ENCODE measurements around the gene SQSTM1. TPM values are rescaled to one million over a fixed set of nuclear protein-coding genes. Genes with fewer than 3 reads are reported as not detected.
"Not testable (repeated sequence)": the region's sequence is repeated elsewhere in the genome, so short reads cannot be mapped to it uniquely, and the experiment has no call there.

SQSTM1 gene
- total RNA-seq, result 372 TPM
- long read RNA-seq, transcript SQSTM1-202 (8 exons, 2,986 nt), result major isoform, 241 of 416 reads
- long read RNA-seq, transcript SQSTM1-201 (7 exons, 2,253 nt), result minor isoform, 26 of 416 reads
- long read RNA-seq, partial matches to known transcripts, result 55 of 416 reads
- long read RNA-seq, other reads (novel, unspliced or antisense), result 94 of 416 reads

GRCh38 chr5:179820483-179821297 lies at the start of gene SQSTM1:
SQSTM1 (plus strand) TSS chr5:179820905; CDS start chr5:179820937, 32 bp downstream.
- peak; percentile 94 for DNase-seq (ENCODE audit: low spot score)
- intact Hi-C loops (cut with DNase I), result loop anchor here (1.0 kb wide), 1 partner anchor 14 kb away; the partner anchor contains the start of gene MGAT4B

- intact Hi-C loops (cut with DNase I), result no loop called here
- DNase-seq (ENCODE audit: low spot score), result no peak
Measured at GRCh38 chr5:179771311-179771895, 49.3 kb upstream of the SQSTM1 start.

- intact Hi-C loops (cut with DNase I), result no loop called here
- DNase-seq (ENCODE audit: low spot score), result no peak
Measured at GRCh38 chr5:179772351-179772750, 48.4 kb upstream of the SQSTM1 start.

GRCh38 chr5:179773686-179774040 lies 47.0 kb upstream of the SQSTM1 start:
- intact Hi-C loops (cut with DNase I), result no loop called here
- DNase-seq (ENCODE audit: low spot score), result no peak

- DNase-seq (ENCODE audit: low spot score), result no peak
- intact Hi-C loops (cut with DNase I), result no loop called here
Measured at GRCh38 chr5:179774442-179774841, 46.3 kb upstream of the SQSTM1 start.

- intact Hi-C loops (cut with DNase I), result no loop called here
- no peak for DNase-seq (ENCODE audit: low spot score)
Measured at GRCh38 chr5:179776411-179776938, 44.2 kb upstream of the SQSTM1 start.

- DNase-seq (ENCODE audit: low spot score), result no peak
- intact Hi-C loops (cut with DNase I), result no loop called here
Measured at GRCh38 chr5:179777456-179777855, 43.2 kb upstream of the SQSTM1 start.

- intact Hi-C loops (cut with DNase I), result no loop called here
- DNase-seq (ENCODE audit: low spot score), result no peak
Measured at GRCh38 chr5:179777909-179778308, 42.8 kb upstream of the SQSTM1 start.

GRCh38 chr5:179778591-179778990 lies 42.1 kb upstream of the SQSTM1 start:
- DNase-seq (ENCODE audit: low spot score), result no peak
- intact Hi-C loops (cut with DNase I), result no loop called here

GRCh38 chr5:179779826-179780225 lies 40.9 kb upstream of the SQSTM1 start:
- intact Hi-C loops (cut with DNase I), result no loop called here
- DNase-seq (ENCODE audit: low spot score), result no peak

- DNase-seq (ENCODE audit: low spot score), result no peak
- intact Hi-C loops (cut with DNase I), result no loop called here
Measured at GRCh38 chr5:179780362-179780761, 40.3 kb upstream of the SQSTM1 start.

- intact Hi-C loops (cut with DNase I), result no loop called here
Measured at GRCh38 chr5:179781846-179782245, 38.9 kb upstream of the SQSTM1 start.

GRCh38 chr5:179783128-179783527 lies 37.6 kb upstream of the SQSTM1 start:
- no peak for DNase-seq (ENCODE audit: low spot score)
- intact Hi-C loops (cut with DNase I), result no loop called here

More at GRCh38 chr5:179781846-179782245, 38.9 kb upstream of the SQSTM1 start:
- no peak for DNase-seq (ENCODE audit: low spot score)

GRCh38 chr5:179786861-179787260 lies 33.8 kb upstream of the SQSTM1 start:
- DNase-seq (ENCODE audit: low spot score), result no peak
- intact Hi-C loops (cut with DNase I), result no loop called here

- no peak for DNase-seq (ENCODE audit: low spot score)
- intact Hi-C loops (cut with DNase I), result no loop called here
Measured at GRCh38 chr5:179788193-179788854, 32.4 kb upstream of the SQSTM1 start.

- intact Hi-C loops (cut with DNase I); DNase-seq (ENCODE audit: low spot score): not testable (repeated sequence)
Measured at GRCh38 chr5:179789278-179789677, 31.4 kb upstream of the SQSTM1 start.

- intact Hi-C loops (cut with DNase I), result no loop called here
- DNase-seq (ENCODE audit: low spot score), result no peak
Measured at GRCh38 chr5:179791881-179792611, 28.7 kb upstream of the SQSTM1 start.

GRCh38 chr5:179792612-179793467 lies 27.9 kb upstream of the SQSTM1 start:
- no peak for DNase-seq (ENCODE audit: low spot score)
- intact Hi-C loops (cut with DNase I), result no loop called here

All from cardiac septum (tissue), 1 donor.